GM13976 (cell line): ENCODE data around the gene ZMYM4.

Experiments used
- DNase-seq: peaks from one replicate; pipeline ENCODE4 v3.0.0; 2012; ENCODE audit warnings: low spot score
- CTCF ChIP-seq: IDR thresholded peaks from 2 replicates; pipeline ENCODE4 v1.5.1; 2012; ENCODE audit warnings: borderline replicate concordance, mild to moderate bottlenecking; ENCODE audit not compliant: insufficient read depth; ENCODE audit errors: extremely low read depth, missing control alignments, control extremely low read depth
- in situ Hi-C: fragments of 300-500 bp; cut with MboI; formaldehyde crosslinking; loops from one replicate; pipeline ENCODE4 v1.12.0; 2022; ENCODE audit warnings: low sequenced_read_pairs, mixed read lengths, inconsistent platforms; ENCODE audit not compliant: unreplicated experiment

ZMYM4 gene

GRCh38 chr1:35451125-35451528, 182.6 kb downstream of the ZMYM4 start:
- in situ Hi-C loops: loop anchor here (25.0 kb wide), 1 partner anchor 261 kb away; the partner anchor contains the start of gene C1orf216
- peak; percentile 64 for DNase-seq

GRCh38 chr1:35452106-35452774, 183.7 kb downstream of the ZMYM4 start:
- TF ChIP-seq CTCF: no peak
- in situ Hi-C loops: loop anchor here (25.0 kb wide), 1 partner anchor 260 kb away; the partner anchor contains the start of gene C1orf216
- no peak for DNase-seq

More at GRCh38 chr1:35451125-35451528, 182.6 kb downstream of the ZMYM4 start:
- TF ChIP-seq CTCF: peak; percentile 89

GRCh38 chr1:35453031-35453430, 184.5 kb downstream of the ZMYM4 start:
- in situ Hi-C loops: loop anchor here (25.0 kb wide), 1 partner anchor 259 kb away; the partner anchor contains the start of gene C1orf216
- no peak for TF ChIP-seq CTCF
- no peak for DNase-seq

GRCh38 chr1:35454176-35454575, 185.7 kb downstream of the ZMYM4 start:
- TF ChIP-seq CTCF: no peak
- no peak for DNase-seq
- in situ Hi-C loops: loop anchor here (25.0 kb wide), 1 partner anchor 258 kb away; the partner anchor contains the start of gene C1orf216

GRCh38 chr1:35454616-35455015, 186.1 kb downstream of the ZMYM4 start:
- TF ChIP-seq CTCF: no peak
- DNase-seq: no peak
- in situ Hi-C loops: loop anchor here (5.0 to 25.0 kb wide), 2 partner anchors 108 to 258 kb away; partner anchors contain the start of gene C1orf216

GRCh38 chr1:35460796-35461195, 192.3 kb downstream of the ZMYM4 start:
- DNase-seq: no peak
- TF ChIP-seq CTCF: no peak
- in situ Hi-C loops: loop anchor here (25.0 kb wide), 1 partner anchor 252 kb away; the partner anchor contains the start of gene C1orf216
